NCI-H2107 treated with DMSO at 0.1 percent for 48 hours (cell line): Measurements from ENCODE around the gene LARP6.
"Not testable (repeated sequence)": the region's sequence is repeated elsewhere in the genome, so short reads cannot be mapped to it uniquely, and the experiment has no call there.

Experiments
- DNase-seq: peaks from one replicate; lab custom pipeline; 2025; ENCODE audit not compliant: unreplicated experiment; lab: John Stamatoyannopoulos, UW

Gene LARP6

GRCh38 chr15:70853973-70854665, at the start of gene LARP6:
LARP6 (minus strand) TSS chr15:70854157; CDS start chr15:70854088, 69 bp downstream.
- DNase-seq: no peak

- DNase-seq: no peak
Observed at GRCh38 chr15:70902107-70902506, 48.1 kb upstream of the LARP6 start.

GRCh38 chr15:70892912-70893560, 39.1 kb upstream of the LARP6 start:
- peak; percentile 25 for DNase-seq

GRCh38 chr15:70892002-70892911, 38.3 kb upstream of the LARP6 start, which contains the start of the genes LRRC49 and THAP10:
LRRC49 (plus strand) TSS chr15:70892826; CDS start chr15:70892895, 69 bp downstream.
THAP10 (minus strand) TSS chr15:70892433; CDS start chr15:70892272, 161 bp downstream.
- peak; percentile 79 for DNase-seq

GRCh38 chr15:70882361-70882760, 28.4 kb upstream of the LARP6 start:
- no peak for DNase-seq

GRCh38 chr15:70880781-70881180, 26.8 kb upstream of the LARP6 start:
- DNase-seq: no peak

- no peak for DNase-seq
Observed at GRCh38 chr15:70879401-70879800, 25.4 kb upstream of the LARP6 start.

GRCh38 chr15:70876683-70877082, 22.7 kb upstream of the LARP6 start:
- DNase-seq: no peak

GRCh38 chr15:70876011-70876410, 22.1 kb upstream of the LARP6 start:
- DNase-seq: no peak

- DNase-seq: no peak
Observed at GRCh38 chr15:70875001-70875782, 21.2 kb upstream of the LARP6 start.

- DNase-seq: no peak
Observed at GRCh38 chr15:70873232-70874054, 19.5 kb upstream of the LARP6 start.

GRCh38 chr15:70871490-70871889, 17.5 kb upstream of the LARP6 start:
- not testable (repeated sequence) for DNase-seq

GRCh38 chr15:70870051-70870450, 16.1 kb upstream of the LARP6 start:
- DNase-seq: no peak

GRCh38 chr15:70869346-70869745, 15.4 kb upstream of the LARP6 start:
- DNase-seq: no peak

GRCh38 chr15:70867911-70868467, 14.0 kb upstream of the LARP6 start:
- peak; percentile 13 for DNase-seq

GRCh38 chr15:70866982-70867641, 13.2 kb upstream of the LARP6 start:
- no peak for DNase-seq

GRCh38 chr15:70863450-70864218, 9.7 kb upstream of the LARP6 start:
- DNase-seq: no peak

- DNase-seq: no peak
Observed at GRCh38 chr15:70859998-70860397, 6.0 kb upstream of the LARP6 start.
